ENCODE measurements around the gene AKNA. TPM values are rescaled to one million over a fixed set of nuclear protein-coding genes. Genes with fewer than 3 reads are reported as not detected.

AKNA gene
- total RNA-seq, 1 experiment from 2014 or later: 10.1 TPM

DNA sequence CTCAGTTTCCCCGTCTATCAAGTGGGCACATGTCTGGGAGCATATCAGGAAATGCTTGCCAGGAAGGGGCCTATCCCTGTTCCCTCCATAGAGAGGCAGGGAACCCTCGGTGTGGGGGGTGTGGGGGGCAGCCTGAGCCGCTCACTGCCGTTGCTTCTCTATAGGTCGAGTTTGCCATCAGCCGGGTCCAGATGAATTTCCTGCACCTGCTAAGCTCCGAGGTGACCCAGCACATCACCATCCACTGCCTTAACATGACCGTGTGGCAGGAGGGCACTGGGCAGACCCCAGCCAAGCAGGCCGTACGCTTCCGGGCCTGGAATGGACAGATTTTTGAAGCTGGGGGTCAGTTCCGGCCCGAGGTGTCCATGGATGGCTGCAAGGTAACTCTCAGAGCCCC, 78.7 kb downstream of the AKNA start:
- no peak for DNase-seq (ENCODE audit: low read depth, low spot score)
- BruUV-seq (replicated peaks): no TSS peak
- H3K4me3 ChIP-seq (ENCODE audit: low read depth in 2 of 2, low read length in 2 of 2): no peak overlapping the region
- ChIA-PET CTCF (no interaction called here), POLR2A (no interaction called here)
- intact Hi-C loops (cut with micrococcal nuclease; ENCODE audit: unreplicated experiment) (no loop called here), in situ Hi-C loops (cut with HindIII; ENCODE audit: low pct_unique_long_range_greater_than_20kb, low sequenced_read_pairs) (no loop called here)
- no peaks in the 10 kb centered on the region for H3K9me3 ChIP-seq (ENCODE audit: control insufficient read depth, insufficient read depth, low read depth, low read length)
- no peaks in the 10 kb centered on the region for H3K36me3 ChIP-seq (ENCODE audit: control insufficient read depth, insufficient read depth, low read length)
- no peaks in the 10 kb centered on the region for H3K27me3 ChIP-seq (ENCODE audit: control insufficient read depth, insufficient read depth, low read length)
- TF ChIP-seq, protein P1, sequence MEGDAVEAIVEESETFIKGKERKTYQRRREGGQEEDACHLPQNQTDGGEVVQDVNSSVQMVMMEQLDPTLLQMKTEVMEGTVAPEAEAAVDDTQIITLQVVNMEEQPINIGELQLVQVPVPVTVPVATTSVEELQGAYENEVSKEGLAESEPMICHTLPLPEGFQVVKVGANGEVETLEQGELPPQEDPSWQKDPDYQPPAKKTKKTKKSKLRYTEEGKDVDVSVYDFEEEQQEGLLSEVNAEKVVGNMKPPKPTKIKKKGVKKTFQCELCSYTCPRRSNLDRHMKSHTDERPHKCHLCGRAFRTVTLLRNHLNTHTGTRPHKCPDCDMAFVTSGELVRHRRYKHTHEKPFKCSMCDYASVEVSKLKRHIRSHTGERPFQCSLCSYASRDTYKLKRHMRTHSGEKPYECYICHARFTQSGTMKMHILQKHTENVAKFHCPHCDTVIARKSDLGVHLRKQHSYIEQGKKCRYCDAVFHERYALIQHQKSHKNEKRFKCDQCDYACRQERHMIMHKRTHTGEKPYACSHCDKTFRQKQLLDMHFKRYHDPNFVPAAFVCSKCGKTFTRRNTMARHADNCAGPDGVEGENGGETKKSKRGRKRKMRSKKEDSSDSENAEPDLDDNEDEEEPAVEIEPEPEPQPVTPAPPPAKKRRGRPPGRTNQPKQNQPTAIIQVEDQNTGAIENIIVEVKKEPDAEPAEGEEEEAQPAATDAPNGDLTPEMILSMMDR (IDR thresholded peaks at IDR 0.05): no peak
- TF ChIP-seq, protein P2, sequence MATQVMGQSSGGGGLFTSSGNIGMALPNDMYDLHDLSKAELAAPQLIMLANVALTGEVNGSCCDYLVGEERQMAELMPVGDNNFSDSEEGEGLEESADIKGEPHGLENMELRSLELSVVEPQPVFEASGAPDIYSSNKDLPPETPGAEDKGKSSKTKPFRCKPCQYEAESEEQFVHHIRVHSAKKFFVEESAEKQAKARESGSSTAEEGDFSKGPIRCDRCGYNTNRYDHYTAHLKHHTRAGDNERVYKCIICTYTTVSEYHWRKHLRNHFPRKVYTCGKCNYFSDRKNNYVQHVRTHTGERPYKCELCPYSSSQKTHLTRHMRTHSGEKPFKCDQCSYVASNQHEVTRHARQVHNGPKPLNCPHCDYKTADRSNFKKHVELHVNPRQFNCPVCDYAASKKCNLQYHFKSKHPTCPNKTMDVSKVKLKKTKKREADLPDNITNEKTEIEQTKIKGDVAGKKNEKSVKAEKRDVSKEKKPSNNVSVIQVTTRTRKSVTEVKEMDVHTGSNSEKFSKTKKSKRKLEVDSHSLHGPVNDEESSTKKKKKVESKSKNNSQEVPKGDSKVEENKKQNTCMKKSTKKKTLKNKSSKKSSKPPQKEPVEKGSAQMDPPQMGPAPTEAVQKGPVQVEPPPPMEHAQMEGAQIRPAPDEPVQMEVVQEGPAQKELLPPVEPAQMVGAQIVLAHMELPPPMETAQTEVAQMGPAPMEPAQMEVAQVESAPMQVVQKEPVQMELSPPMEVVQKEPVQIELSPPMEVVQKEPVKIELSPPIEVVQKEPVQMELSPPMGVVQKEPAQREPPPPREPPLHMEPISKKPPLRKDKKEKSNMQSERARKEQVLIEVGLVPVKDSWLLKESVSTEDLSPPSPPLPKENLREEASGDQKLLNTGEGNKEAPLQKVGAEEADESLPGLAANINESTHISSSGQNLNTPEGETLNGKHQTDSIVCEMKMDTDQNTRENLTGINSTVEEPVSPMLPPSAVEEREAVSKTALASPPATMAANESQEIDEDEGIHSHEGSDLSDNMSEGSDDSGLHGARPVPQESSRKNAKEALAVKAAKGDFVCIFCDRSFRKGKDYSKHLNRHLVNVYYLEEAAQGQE (IDR thresholded peaks at IDR 0.05; ENCODE audit: insufficient read depth in 1 of 2, low read depth in 2 of 2, low read length in 1 of 2): no peak
- no peak for ATAC-seq
- no peaks in the 10 kb centered on the region for H3K4me1 ChIP-seq (ENCODE audit: control insufficient read depth, insufficient read depth, low read length)
- H3K27ac ChIP-seq (ENCODE audit: low read length): no peak overlapping the region

DNA sequence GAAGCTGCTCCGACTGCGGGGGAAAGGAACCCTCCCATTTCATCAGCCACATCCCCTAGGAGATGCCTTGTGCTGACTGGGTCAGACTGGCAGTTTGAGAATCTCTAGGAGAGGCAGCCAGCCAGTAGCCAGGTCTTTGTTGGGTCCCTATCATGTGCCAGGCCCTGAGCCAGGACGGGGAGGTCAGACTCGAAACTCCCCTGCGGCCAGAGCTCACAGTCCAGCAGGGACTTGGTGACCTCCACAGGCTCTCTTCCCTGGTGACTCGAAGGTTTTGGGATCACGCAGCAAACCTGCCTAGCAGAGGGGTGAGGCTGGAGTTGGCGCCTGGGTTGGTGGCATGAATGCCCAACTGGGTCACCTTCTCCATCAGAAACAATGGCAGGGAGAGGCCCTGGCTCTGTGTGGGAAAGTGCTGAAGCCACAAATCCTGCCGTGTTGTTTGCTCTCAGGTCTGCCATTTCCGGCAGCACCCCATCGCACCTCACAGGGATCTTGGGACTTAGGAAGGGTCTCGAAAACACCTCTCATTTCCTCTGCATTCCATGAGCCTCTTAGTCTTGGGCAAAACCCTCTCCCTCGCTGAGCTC, 79.3 kb downstream of the AKNA start:
- Histone ChIP-seq H3K4me1 (ENCODE audit: control insufficient read depth, insufficient read depth, low read length) (no peaks in the 10 kb centered on the region), H3K4me3 (ENCODE audit: low read depth in 2 of 2, low read length in 2 of 2) (no peak overlapping the region), H3K27ac (ENCODE audit: low read length) (no peak overlapping the region), H3K36me3 (ENCODE audit: control insufficient read depth, insufficient read depth, low read length) (no peaks in the 10 kb centered on the region), H3K9me3 (ENCODE audit: control insufficient read depth, insufficient read depth, low read depth, low read length) (no peaks in the 10 kb centered on the region), H3K27me3 (ENCODE audit: control insufficient read depth, insufficient read depth, low read length) (no peaks in the 10 kb centered on the region)
- POLR2A ChIA-PET: no interaction called here
- in situ Hi-C loops (cut with HindIII; ENCODE audit: low pct_unique_long_range_greater_than_20kb, low sequenced_read_pairs) (no loop called here), intact Hi-C loops (cut with micrococcal nuclease; ENCODE audit: unreplicated experiment) (no loop called here)
- CTCF ChIA-PET: no interaction called here
- no peak for TF ChIP-seq TCF7L2 (IDR thresholded peaks at IDR 0.05; ENCODE audit: low read depth, low read length)
- TF ChIP-seq, protein P1 (IDR thresholded peaks at IDR 0.05): no peak
- TF ChIP-seq POLR2AphosphoS5 (IDR thresholded peaks at IDR 0.05; ENCODE audit: low read depth, low read length): no peak
- TF ChIP-seq, protein P2 (IDR thresholded peaks at IDR 0.05; ENCODE audit: insufficient read depth in 1 of 2, low read depth in 2 of 2, low read length in 1 of 2): no peak
- no peak for TF ChIP-seq SIN3A (IDR thresholded peaks at IDR 0.05; ENCODE audit: borderline replicate concordance, insufficient read depth, low read depth, low read length)
- DNase-seq (ENCODE audit: low read depth, low spot score) (no peak), ATAC-seq (no peak)
- no TSS peak for BruUV-seq (replicated peaks)
